ENCODE measurements around the gene CD8B.

DNA sequence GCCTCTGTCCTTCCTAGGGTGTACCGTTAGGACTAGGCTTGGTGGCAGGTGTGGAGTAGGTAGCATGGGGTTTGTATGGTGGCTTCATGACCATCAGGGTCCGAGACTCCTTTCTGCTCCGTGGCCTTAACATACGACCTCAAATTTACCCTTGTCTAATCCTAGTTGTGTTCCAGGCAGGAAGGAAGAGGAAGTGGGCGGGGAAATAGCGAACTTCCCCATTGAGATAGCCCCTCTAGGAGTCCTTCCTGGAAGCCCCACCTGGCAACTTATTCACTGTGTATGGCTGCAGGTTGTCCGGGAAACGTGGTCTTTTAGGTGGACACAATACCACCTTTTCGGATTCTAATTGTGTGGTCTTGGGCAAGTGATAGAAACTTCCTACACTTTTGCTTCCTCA, 80.3 kb downstream of the CD8B start:
- TF ChIP-seq, protein P1, sequence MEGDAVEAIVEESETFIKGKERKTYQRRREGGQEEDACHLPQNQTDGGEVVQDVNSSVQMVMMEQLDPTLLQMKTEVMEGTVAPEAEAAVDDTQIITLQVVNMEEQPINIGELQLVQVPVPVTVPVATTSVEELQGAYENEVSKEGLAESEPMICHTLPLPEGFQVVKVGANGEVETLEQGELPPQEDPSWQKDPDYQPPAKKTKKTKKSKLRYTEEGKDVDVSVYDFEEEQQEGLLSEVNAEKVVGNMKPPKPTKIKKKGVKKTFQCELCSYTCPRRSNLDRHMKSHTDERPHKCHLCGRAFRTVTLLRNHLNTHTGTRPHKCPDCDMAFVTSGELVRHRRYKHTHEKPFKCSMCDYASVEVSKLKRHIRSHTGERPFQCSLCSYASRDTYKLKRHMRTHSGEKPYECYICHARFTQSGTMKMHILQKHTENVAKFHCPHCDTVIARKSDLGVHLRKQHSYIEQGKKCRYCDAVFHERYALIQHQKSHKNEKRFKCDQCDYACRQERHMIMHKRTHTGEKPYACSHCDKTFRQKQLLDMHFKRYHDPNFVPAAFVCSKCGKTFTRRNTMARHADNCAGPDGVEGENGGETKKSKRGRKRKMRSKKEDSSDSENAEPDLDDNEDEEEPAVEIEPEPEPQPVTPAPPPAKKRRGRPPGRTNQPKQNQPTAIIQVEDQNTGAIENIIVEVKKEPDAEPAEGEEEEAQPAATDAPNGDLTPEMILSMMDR (IDR thresholded peaks at IDR 0.05), result no peak
- TF ChIP-seq POLR2A (IDR thresholded peaks at IDR 0.05), result no peak
